ENCODE measurements around the gene EIF2B4. TPM values are rescaled to one million over a fixed set of nuclear protein-coding genes. Genes with fewer than 3 reads are reported as not detected.

Gene EIF2B4
- total RNA-seq, 1 experiment from 2014 or later: 67.2 TPM

DNA sequence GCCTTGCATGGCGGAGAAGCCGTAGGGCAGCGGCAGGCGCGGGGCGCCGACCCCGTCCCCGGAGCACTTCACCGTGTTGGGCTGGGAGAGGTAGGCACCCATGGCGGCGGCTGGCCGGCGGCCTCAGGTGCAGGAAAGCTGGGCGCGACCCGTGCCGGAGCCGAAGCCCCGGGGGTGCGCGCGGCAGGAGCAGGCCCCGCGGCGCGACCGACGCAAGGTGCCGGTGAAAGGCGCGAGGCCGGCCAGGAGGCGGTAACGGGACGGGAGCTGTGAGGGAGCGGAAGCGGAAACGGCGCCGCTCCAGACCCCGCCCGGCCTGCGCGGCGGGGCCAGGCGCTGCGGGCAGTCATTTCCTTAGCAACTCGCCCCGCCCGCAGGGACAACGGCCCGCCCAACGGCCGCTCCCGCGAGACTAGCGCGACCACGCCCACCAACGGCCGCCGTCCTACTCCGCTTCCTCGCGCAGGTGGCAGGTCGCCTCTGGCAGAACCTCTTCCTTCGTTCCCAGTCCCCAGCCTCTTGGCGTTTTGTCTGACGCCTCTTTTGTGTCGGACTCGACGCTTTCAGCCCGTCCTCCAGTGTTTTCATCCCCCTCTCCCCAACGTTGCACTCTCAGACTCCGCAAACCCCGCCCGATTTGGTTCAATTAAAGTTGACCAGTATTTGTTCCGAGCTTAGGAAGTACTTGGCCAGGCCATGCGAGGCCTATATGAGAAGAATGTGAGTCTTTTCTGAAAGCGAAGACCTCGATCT, 39.4 kb upstream of the EIF2B4 start, which contains the start of gene PPM1G:
Gene PPM1G, minus strand, starts transcription at position 271 of the 753 bp plus-strand sequence. Its CDS starts 169 bp downstream, at position 102.
- H3K18ac ChIP-seq (ENCODE audit: insufficient read length, low read depth, low read length): peak within 1 kb of the TSS; percentile 76
- Mint-ChIP-seq H3K36me3 (ENCODE audit: insufficient read depth in 1 of 3, low read depth in 3 of 3) (peaks cover 4 to 25% (median 17%) of the 10 kb centered on the region in 3 experiments; a peak in 6 of 7 replicates), H3K4me1 (peaks cover 18 to 20% of the 10 kb centered on the region in 2 experiments), H3K27me3 (ENCODE audit: low read depth) (no peaks in the 10 kb centered on the region; the same call in 1 of the 2 replicates), H3K4me3 (peak within 1 kb of the TSS; percentile 89 to 93), H3K9me3 (peaks cover 4 to 11% of the 10 kb centered on the region in 2 experiments; a peak in 2 of 5 replicates), H3K27ac (peak within 1 kb of the TSS; percentile 87 to 94 (median 89))
- no peak within 1 kb of the TSS for H2BK15ac ChIP-seq (ENCODE audit: low read depth, low read length)
- peaks cover 9% of the 10 kb centered on the region for H3K23me2 ChIP-seq (ENCODE audit: insufficient read length, low read depth, low read length, poor library complexity, severe bottlenecking)
- H3T11ph ChIP-seq (ENCODE audit: low read length): no peak within 1 kb of the TSS
- no peak within 1 kb of the TSS for H4K8ac ChIP-seq (replicated peaks; ENCODE audit: insufficient read length, low read depth, low read length)
- H2BK20ac ChIP-seq (ENCODE audit: low read depth, low read length, poor library complexity, severe bottlenecking): no peak within 1 kb of the TSS
- no peak for TF ChIP-seq CTCF (conservative IDR thresholded peaks at IDR 0.05)
- H3K9ac ChIP-seq (ENCODE audit: extremely low read depth, insufficient read length, low read length): peak within 1 kb of the TSS; percentile 86
- H4K5ac ChIP-seq (ENCODE audit: insufficient read length, low read depth, low read length): peak within 1 kb of the TSS; percentile 19
- no peak within 1 kb of the TSS for H2AK5ac ChIP-seq (ENCODE audit: insufficient read length, low read length)
- peak within 1 kb of the TSS; percentile 3; the same call in 1 of the 2 replicates for H3K4ac ChIP-seq (ENCODE audit: low read depth, low read length)
- no peak within 1 kb of the TSS for H4K91ac ChIP-seq (ENCODE audit: insufficient read length, low read depth, low read length)
- DNase-seq: peak; percentile 97
- H4K20me1 ChIP-seq (ENCODE audit: control insufficient read depth, insufficient read depth, insufficient read length): no peaks in the 10 kb centered on the region
- H3K27ac ChIP-seq (ENCODE audit: insufficient read length, low read depth, low read length): peak within 1 kb of the TSS; percentile 17
- H2BK12ac ChIP-seq (ENCODE audit: insufficient read length, low read depth, low read length): no peak within 1 kb of the TSS
- H2BK120ac ChIP-seq (ENCODE audit: low read depth, low read length, poor library complexity, severe bottlenecking): peak within 1 kb of the TSS; percentile 16
- no peak within 1 kb of the TSS for H3K23ac ChIP-seq (ENCODE audit: insufficient read length, low read depth, low read length)
- no peaks in the 10 kb centered on the region for H3K9me3 ChIP-seq (ENCODE audit: control insufficient read depth, low read depth, low read length)
- H3K14ac ChIP-seq (ENCODE audit: insufficient read depth, low read length): peak within 1 kb of the TSS; percentile 62
- H3K4me1 ChIP-seq (ENCODE audit: insufficient read depth, low read length): no peaks in the 10 kb centered on the region
- H3K27me3 ChIP-seq (ENCODE audit: insufficient read depth, low read length): no peaks in the 10 kb centered on the region
- H2BK5ac ChIP-seq (ENCODE audit: insufficient read length, low read length): no peak within 1 kb of the TSS
- no CpG with 5 or more reads among the region's 82 CpGs for WGBS (ENCODE audit: extremely low coverage, insufficient read length, low lambda C conversion rate)
- peaks cover 3% of the 10 kb centered on the region for H3K79me1 ChIP-seq (ENCODE audit: insufficient read depth, low read depth, low read length, poor library complexity, severe bottlenecking)
- H2AFZ ChIP-seq (ENCODE audit: low read length): no peak within 1 kb of the TSS
- H3K56ac ChIP-seq (ENCODE audit: insufficient read length, low read depth, low read length): no peak within 1 kb of the TSS
- H3K79me2 ChIP-seq (ENCODE audit: insufficient read depth, low read length): peaks cover 30% of the 10 kb centered on the region; the same call in 1 of the 2 replicates
- H3K4me2 ChIP-seq (ENCODE audit: insufficient read depth, insufficient read length, low read length): peak within 1 kb of the TSS; percentile 83
